GM11168 (cell line): ENCODE data around the gene CHRNB4.

Experiments used
- in situ Hi-C: fragments of 300-500 bp; cut with MboI; formaldehyde crosslinking; loops from one replicate; pipeline ENCODE4 v1.12.0; 2022; ENCODE audit warnings: low sequenced_read_pairs; ENCODE audit not compliant: unreplicated experiment

The CHRNB4 gene

GRCh38 chr15:78671626-78672211 lies 30.7 kb upstream of the CHRNB4 start:
- in situ Hi-C loops: no loop called here

DNA sequence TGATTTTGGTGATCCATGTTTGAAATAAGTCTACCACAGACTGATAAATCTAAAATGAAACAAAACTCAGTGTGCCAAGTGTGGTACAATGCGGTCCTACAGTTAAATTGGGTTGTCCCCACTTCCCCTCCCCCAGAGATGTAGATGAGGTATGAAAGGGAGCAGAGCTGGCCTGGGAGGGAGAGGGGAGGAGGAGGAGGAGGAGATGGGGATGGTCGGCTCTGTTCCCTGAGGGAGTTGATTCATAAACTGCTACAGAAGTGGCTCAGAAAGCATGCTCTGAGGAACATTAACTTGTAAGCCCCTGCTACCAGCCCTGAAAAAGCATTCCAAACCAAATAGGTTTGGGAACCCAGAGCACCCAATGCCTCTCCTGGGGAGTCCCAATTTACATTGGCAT lies 28.0 kb upstream of the CHRNB4 start:
- in situ Hi-C loops: no loop called here

DNA sequence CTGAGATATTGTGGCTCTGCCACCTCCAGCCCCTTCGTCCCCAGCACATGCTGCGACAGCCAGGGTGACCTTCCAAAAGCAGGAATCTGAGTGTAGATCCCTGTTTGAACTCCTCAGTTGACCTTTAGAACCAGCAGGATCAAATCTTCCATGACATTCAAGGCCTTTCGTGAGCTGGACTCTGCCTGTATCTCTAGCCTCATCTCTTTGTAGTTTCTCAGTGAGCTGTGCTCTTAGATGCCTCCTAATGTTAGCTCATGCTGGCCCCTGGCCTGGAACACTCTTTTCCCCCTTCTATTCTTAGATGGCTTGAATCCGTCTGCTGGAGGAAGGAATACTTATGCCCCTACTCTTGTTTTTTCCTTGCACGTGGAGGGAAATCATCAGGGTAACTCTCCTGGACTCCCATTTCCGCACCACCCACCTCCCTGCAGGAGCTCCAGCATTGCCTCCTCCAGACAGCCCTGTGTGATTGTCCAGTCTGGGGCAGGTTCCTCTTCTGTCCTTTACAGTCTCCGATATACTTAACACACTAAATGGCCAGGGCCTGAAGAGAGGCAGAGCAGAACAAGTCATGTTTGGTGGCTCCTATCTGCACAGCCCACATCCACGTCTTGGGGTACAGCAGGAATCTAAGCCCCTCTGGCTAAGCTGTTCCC lies 26.7 kb upstream of the CHRNB4 start:
- in situ Hi-C loops: no loop called here

GRCh38 chr15:78666010-78666409 lies 25.0 kb upstream of the CHRNB4 start:
- in situ Hi-C loops: no loop called here

DNA sequence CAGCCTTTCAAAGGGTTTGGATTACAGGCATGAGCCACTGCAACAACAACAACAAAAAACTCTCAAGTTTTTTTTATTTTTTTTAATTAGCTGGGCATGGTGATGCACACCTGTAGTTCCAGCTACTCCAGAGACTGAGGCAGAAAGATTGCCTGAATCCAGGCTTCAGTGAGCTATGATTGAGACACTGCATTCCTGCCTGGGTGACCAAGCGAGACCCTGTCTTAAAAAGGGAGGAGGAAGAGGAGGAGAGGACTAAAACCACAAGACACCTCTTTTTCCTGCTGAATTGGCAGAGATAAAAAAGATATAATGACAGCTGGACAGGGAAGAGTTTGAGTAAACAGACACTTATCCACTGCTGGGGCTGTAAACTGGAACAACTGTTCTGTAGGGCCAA lies 22.7 kb upstream of the CHRNB4 start:
- in situ Hi-C loops: no loop called here

GRCh38 chr15:78662028-78662427 lies 21.0 kb upstream of the CHRNB4 start:
- in situ Hi-C loops: no loop called here

DNA sequence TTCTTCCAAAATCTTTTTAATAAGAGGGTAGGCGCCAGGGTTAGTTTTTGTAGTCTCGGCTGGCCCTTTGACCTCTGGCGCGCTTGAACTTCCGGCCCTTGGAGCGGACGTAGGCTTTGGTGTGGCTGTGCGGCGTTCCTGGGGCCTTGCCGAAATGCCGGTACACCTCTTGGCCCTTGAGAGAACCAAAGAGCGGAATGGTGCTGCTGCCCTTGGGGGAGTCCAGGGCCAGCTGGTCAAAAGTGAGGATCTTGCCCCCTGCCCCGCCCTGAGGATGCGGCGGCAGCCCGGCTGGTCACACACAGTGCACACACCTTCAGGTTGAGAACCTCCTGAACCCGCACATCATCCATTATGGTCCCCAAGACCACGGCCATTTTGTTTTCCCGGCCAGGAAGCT lies 20.0 kb upstream of the CHRNB4 start:
- in situ Hi-C loops: no loop called here

DNA sequence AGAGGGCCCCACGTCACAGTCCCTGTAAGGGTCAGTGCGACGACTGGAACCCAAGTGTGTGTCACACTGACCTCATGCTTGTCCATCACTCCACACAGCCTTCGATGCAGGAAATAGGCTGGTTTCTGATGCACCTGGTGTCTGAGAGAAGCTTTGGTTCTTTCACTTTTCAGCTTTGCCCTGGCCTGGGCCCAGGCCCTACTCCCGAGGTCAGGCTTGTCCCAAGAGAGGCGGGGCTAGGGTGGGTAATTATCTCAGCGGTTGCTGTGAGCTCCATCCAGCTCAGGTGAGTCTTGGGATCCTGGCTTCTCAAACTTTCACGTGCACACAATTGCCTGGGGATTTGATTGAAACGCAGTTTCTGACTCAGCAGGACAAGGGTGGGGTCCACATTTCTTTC lies 19.6 kb upstream of the CHRNB4 start:
- in situ Hi-C loops: no loop called here

GRCh38 chr15:78658823-78659222 lies 17.8 kb upstream of the CHRNB4 start:
- in situ Hi-C loops: no loop called here

- in situ Hi-C loops: no loop called here
These were observed 13.3 kb upstream of the CHRNB4 start for GRCh38 chr15:78654272-78654671.

GRCh38 chr15:78651930-78652615 lies 11.1 kb upstream of the CHRNB4 start:
- in situ Hi-C loops: no loop called here

GRCh38 chr15:78651007-78651406 lies 10.0 kb upstream of the CHRNB4 start:
- in situ Hi-C loops: no loop called here

DNA sequence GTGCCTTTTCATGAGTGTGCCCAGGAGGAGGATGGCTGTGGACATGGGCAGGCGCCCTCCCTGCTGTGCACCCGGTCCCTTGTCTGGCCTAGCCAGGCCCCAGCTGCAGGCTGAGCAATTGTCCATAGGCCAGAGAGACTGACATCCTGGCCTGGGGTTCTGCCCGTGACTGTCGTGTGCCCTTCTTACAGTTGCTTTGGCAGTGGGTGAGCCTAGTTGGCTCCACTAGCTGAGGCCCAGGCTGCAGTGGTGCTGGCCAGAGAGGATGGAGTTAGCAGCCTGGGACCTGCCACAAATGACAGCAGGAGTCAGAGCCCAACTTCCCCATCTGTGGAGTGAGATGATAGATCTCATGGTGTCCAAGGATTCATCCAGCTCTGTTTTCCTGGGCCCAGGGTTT lies 9.0 kb upstream of the CHRNB4 start:
- in situ Hi-C loops: no loop called here

DNA sequence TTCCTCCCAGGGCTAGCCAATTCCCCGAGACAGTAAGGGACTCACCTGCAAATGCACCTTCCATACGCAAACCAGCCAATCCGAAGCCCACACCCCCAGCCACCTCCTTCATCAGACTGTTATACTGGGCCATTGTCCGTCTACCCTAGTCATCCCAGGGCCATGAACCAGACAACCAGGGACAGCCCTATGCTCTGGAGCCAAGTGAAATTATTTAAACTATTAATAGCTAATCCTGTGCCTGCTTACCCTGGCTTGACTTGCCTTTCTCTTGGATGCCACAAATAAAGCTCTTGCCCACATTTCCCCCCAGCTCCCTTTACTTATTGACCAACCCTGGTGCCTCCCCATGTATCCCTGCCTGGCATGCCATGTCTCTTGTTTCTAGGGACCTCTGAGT lies 4.0 kb upstream of the CHRNB4 start:
- in situ Hi-C loops: no loop called here

DNA sequence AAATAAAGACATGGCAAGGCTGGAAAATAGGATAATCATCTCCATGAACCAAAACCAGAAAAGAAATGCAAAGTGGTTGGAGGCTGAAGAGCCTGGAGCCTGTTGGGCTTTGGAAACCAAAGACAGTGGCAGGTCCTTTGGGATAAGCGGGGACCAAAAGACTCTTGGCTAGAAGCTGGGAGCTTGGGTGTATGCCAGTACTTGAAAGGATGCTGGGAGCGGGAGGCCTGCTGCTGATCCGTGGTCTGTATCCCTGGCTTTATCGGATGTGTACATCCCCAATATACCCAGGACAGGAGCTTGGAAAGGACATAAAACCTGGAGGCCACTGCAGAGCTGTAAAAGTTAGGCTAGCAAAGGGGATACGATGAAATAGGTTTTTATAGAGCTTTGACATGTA lies 1.3 kb upstream of the CHRNB4 start:
- in situ Hi-C loops: no loop called here

GRCh38 chr15:78641749-78642275 lies 802 bp upstream of the CHRNB4 start:
- in situ Hi-C loops: no loop called here

DNA sequence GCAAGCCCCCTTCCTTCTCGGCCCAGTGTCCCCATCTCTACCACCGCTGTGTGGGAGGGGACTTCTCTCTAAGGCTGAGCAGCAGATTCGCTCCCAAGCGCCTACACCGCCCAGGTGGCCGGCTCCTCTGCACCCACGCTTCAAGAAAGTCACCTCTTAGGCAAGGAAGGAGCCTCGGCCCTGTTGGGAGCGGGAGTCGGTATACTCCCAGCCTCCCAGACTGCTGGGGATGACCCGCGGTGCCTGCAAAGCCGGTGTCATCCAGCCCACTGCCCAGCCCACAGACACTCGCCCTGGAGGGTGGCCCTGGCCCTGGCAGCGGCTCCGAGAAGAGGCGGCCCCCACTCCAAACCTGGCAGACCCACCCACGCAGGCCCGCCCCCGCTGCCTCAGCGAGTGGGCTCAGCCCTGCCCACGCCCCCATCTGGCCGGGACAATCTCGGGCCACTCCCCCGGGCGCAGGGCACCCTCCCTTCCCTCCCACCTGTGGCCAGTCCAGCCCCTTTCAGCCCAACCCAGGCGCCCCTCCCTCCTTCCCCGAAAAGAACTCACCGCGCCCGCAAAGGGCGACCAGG lies 396 bp downstream of the CHRNB4 start:
- in situ Hi-C loops: no loop called here

DNA sequence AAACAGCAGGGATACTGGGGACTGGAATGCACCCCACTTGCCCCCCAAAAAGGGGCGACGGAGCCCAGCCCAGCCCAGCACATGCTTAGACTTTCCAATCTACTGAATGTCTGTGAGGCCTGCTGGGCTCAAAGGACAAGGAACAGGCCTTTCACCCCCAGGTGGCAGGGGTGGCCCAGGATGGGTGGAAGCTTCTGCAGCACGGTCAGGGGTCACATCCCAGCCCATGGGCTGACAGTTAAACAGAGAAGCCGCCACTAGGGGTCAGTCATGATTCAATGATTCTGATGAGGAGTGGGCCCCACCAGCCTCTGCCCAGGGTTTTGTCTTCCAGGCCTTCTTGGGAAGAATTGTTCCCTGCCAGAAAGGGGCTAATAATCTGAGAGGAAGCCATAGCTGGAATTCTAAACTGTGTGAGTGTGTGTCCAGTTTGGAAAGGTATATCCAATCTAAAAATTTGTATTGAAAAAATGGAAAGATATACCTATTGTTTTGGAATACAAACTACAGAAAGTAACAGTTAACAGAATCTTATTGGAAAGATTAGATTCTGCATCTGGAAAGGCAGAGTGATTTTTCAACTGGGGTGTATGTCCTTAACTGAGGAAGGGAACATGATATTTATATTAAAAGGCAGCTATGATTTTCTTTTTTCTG lies 2.2 kb downstream of the CHRNB4 start:
- in situ Hi-C loops: no loop called here

DNA sequence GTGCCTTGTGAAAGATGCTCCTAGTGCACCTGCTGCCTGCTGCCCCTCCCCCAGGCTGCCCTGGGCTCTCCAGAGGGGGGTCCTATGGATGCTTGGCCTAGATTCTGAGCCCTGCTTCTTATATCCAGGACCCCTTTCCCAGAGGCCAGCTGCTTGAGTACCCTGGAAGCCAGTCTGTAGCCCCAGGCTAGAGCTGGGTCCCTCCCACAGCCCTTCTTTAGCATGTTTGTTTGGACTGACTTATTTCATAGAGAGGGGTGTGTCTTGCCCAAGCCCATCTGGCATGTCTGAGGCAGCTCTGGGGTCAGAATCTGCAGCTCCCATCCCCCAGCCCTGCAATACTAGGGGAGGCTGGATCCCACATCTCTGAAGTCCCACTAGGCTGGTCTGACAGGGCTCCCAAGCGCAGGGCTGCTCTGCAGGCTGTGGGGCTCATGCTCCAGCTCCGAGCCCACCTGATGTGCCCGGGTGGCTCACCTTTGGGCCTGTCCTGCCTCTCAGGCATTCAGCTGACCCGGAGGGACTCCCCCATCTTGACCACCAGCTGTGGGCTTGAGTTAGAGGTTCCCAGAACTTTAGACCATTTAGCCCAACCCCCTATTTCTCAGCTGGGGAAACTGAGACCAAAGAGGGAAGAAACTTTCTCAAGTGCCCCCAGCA lies 3.1 kb downstream of the CHRNB4 start:
- in situ Hi-C loops: no loop called here

GRCh38 chr15:78636378-78636859 lies 4.6 kb downstream of the CHRNB4 start:
- in situ Hi-C loops: no loop called here
